Right ventricle myocardium inferior (tissue), 1 donor: ENCODE data around the gene STRIP1. TPM values are rescaled to one million over a fixed set of nuclear protein-coding genes. Genes with fewer than 3 reads are reported as not detected.

Experiments
- ATAC-seq: fragments of 200-7000 bp; cut with Tn5 transposase; one replicate; pipeline ENCODE4 v1.9.1; 2020; ENCODE audit warnings: mild to moderate bottlenecking, moderate library complexity
- DNase-seq: peaks from one replicate; pipeline ENCODE4 v3.0.0; 2021; ENCODE audit errors: missing footprints
- intact Hi-C: fragments of 100-400 bp; cut with DNase I; formaldehyde crosslinking; loops from one replicate; pipeline ENCODE4 v1.11.0; 2022
- long read RNA-seq: library from polyadenylated mRNA; unstranded; transcript quantifications from one replicate; pipeline ENCODE4 v2.0.0, GENCODE V29; 2021
- total RNA-seq: library from RNA; stranded (reverse); fragmentation: NEBNext Ultra II Directional; extraction: Animal tissue kit (Norgen Biotek cat#: 25700); gene quantifications from one replicate; pipeline ENCODE4 v1.2.1, GENCODE V29; 2021
- donor health status: DM: no; HTN: yes; CAD: no; lungs with severe emphysema.

The STRIP1 gene
- total RNA-seq, result 17.8 TPM
- long read RNA-seq, transcript STRIP1-201 (21 exons, 3,265 nt), result major isoform, 18 of 26 reads
- long read RNA-seq, partial matches to known transcripts, result 1 of 26 reads
- long read RNA-seq, other reads (novel, unspliced or antisense), result 7 of 26 reads

GRCh38 chr1:110034451-110035235 lies at the start of gene STRIP1:
Gene STRIP1 (plus strand): TSS chr1:110034624. CDS start chr1:110034638, 14 bp downstream.
- intact Hi-C loops, result no loop called here
- ATAC-seq (peak; percentile 96), DNase-seq (peak; percentile 94)

GRCh38 chr1:109985247-109986053 lies 49.0 kb upstream of the STRIP1 start:
- intact Hi-C loops, result loop anchor here (2.0 kb wide), 1 partner anchor 57 kb away; no protein-coding TSS in a partner anchor
- peak; percentile 1 for ATAC-seq

DNA sequence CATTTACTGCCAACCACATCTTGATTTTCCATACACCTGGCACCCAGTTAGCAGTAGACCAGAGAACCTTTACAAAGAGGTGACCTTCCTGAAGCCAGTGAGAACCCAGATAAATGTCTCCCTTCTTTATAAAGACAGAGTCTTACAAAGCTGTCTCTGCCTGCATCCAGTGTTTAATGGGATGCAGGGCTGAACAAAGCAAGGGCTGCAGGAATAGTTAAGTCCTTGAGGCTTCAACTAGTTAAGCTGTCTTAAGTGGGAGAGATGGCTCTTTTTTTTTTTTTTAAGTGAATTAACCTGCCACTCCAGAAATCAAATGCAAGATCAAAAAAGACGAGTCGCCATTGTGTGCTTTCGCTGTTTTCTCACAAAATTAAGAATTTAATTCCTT lies 48.4 kb upstream of the STRIP1 start:
- intact Hi-C loops, result no loop called here
- no peak for ATAC-seq

More at GRCh38 chr1:109985247-109986053, 49.0 kb upstream of the STRIP1 start:
- DNase-seq, result no peak

DNA sequence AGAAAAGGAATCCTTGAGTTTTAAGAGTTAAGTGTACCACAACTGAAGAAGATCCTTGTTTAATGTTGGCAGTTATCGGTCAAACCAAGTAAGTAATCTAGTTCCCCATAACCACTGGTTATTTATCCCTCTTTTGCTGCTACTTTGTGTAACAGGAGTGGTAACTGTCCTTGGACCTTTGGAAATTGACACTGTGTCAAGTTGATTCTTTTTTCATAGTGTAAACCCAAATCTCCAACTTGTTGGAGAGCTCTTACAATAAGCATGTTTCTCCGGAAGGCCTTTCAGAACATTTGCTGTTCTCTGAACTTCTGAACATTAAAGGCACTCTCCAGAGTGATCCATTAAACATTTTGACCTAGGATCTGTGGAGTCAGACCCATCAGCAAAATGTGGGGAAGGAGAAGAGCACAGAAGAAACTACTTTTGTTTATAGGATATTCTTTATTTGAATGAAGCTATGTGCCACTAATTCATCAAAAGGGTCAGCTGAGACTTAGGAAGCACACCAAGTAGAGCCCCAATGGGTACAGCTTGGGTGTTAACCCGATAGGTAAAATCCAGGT lies 46.0 kb upstream of the STRIP1 start:
- no peak for DNase-seq
- ATAC-seq, result no peak
- intact Hi-C loops, result no loop called here

More for the DNA sequence above, 48.4 kb upstream of the STRIP1 start:
- no peak for DNase-seq

DNA sequence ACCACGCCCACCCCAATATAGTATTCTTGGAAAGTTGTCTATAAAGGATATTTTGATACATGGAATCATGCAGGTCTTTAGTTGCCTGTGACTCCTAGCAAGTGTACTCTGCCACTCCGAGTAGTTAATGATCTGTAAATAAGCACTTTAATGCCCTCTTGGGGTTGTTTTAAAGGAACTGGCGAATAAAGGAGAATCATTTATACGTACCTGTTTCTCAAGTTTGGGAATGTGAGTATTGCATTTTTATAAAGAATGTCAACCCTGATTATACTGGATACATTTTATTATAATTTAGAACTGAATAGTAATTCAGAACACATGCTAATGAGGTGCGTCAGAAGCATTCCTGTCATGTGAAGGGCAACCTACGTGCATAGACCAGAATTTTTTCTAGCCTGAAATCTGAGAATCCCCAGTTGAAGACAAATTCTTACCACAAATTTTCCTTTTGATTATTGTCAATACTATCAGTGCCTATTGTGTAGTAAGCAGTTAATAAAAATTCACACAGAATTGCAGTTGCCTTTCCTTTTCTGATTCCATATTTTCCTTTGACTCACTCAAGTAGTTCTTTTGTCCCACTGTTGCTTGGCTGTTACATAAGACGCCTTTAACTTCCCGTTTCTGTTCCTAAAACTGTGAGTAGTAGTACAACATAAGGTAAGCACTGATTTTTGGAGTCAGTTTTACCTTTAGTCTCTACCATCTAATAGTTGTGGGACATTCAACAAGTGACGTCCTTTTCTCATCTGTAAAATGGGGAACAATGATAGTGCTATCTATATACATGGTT lies 44.7 kb upstream of the STRIP1 start:
- intact Hi-C loops, result no loop called here
- ATAC-seq (no peak), DNase-seq (no peak)

GRCh38 chr1:109990302-109990653 lies 44.1 kb upstream of the STRIP1 start:
- intact Hi-C loops, result no loop called here

GRCh38 chr1:109991400-109991925 lies 43.0 kb upstream of the STRIP1 start:
- ATAC-seq, result no peak
- intact Hi-C loops, result no loop called here
- DNase-seq, result no peak

More at GRCh38 chr1:109990302-109990653, 44.1 kb upstream of the STRIP1 start:
- no peak for ATAC-seq
- no peak for DNase-seq

DNA sequence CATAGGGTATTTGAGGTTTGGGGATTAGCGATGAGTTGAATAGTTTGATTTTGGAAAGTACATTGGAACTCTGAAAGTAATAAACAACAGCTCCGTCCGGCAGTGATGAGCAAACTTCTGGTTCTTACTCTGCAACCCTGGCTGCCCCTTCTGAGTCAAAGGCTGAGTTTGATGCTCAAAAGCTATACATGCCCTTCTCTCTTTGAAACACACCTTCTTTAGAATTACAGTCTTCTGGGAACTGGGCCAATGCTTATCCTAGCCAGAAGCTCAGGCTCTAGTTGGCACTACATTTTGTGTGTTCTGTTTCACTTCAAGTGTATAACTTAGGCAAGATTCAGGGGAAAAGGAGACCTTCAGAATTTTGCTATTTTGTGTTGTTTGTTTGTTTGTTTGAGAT lies 40.5 kb upstream of the STRIP1 start:
- intact Hi-C loops, result no loop called here

DNA sequence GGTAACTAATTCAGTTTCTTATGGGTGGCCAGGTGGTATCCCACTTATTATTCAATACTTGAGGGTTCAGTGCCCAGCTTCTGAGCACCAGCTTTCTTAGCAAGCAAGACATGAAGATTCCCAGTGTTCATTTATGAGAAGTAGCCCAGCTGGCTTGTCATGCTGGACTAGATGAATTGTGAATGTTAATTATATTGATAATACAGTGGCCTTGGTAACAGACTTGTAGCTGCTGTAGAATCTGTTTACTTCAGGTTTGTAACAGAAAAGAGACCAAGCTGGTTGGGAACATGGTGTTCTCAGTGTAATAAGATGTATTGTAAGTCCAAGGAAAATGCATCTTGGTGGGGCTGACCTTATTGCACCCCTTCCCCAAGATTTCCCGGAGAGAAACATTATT lies 39.8 kb upstream of the STRIP1 start:
- no peak for DNase-seq
- intact Hi-C loops, result no loop called here
- no peak for ATAC-seq

More for the DNA sequence above, 40.5 kb upstream of the STRIP1 start:
- ATAC-seq (no peak), DNase-seq (no peak)

- intact Hi-C loops, result no loop called here
- DNase-seq, result no peak
- ATAC-seq, result no peak
These were observed 38.9 kb upstream of the STRIP1 start for GRCh38 chr1:109995536-109995935.

GRCh38 chr1:109996476-109996875 lies 37.9 kb upstream of the STRIP1 start:
- intact Hi-C loops, result no loop called here
- ATAC-seq (no peak), DNase-seq (no peak)

- DNase-seq (no peak), ATAC-seq (no peak)
- intact Hi-C loops, result no loop called here
These were observed 37.1 kb upstream of the STRIP1 start for GRCh38 chr1:109997204-109997866.

DNA sequence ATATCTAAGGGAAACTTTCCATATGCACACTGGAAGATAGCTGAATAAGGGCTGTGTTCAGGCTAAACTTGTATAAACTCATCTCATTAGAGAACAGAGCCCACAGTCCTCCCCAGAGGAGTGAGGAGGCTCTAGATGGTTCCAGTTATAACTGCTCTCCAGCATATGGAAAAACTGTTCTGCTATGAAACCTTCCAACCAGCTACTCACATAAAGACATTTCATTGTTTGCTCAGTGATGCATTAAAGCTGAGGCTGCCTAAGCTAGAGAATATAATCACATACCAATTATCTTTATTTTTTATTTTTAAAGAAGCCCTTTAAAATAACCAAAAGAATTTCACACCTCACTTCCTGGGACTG lies 36.6 kb upstream of the STRIP1 start:
- no peak for DNase-seq
- intact Hi-C loops, result no loop called here
- ATAC-seq, result no peak

GRCh38 chr1:110002695-110003094 lies 31.7 kb upstream of the STRIP1 start:
- intact Hi-C loops, result no loop called here
- no peak for ATAC-seq
- no peak for DNase-seq

GRCh38 chr1:110003747-110004428 lies 30.5 kb upstream of the STRIP1 start:
- DNase-seq, result peak; percentile 81
- intact Hi-C loops, result no loop called here
- ATAC-seq, result peak; percentile 77

GRCh38 chr1:110004583-110004982 lies 29.8 kb upstream of the STRIP1 start:
- intact Hi-C loops, result no loop called here
- ATAC-seq (no peak), DNase-seq (no peak)

DNA sequence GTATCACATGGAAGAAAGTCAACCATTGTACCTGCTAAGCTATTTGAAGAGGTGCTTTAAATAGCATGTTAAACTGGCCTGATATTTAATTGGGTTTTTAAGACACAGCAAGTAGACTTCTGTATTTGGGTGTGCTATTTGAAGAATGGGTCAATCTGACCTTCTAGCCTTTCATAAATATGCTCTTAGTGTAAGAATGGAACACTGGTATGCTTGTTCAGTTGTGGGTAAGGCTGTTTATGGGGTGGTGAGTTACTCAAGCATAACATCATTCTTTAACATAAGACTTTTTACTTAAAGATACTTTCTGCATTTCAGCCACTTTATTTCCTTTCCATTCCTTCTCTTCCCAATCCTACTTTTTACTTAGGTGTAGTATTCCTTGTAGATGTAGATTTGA lies 28.5 kb upstream of the STRIP1 start:
- ATAC-seq (no peak), DNase-seq (no peak)
- intact Hi-C loops, result no loop called here
